ENCODE measurements around the gene IL1RL1. TPM values are rescaled to one million over a fixed set of nuclear protein-coding genes. Genes with fewer than 3 reads are reported as not detected.

IL1RL1 gene
- total and polyA plus RNA-seq, 2 experiments from 2014 or later = 6.0 to 13.1 TPM

GRCh38 chr2:102335871-102336366 lies 24.6 kb downstream of the IL1RL1 start:
- Histone ChIP-seq H3K4me3 (no peak overlapping the region), H3K9me2 (replicated peaks; ENCODE audit: insufficient read depth) (no peaks in the 10 kb centered on the region), H4K20me1 (ENCODE audit: insufficient read depth, poor library complexity, severe bottlenecking) (no peaks in the 10 kb centered on the region), H3K4me1 (ENCODE audit: insufficient read depth) (no peaks in the 10 kb centered on the region), H3K4me2 (no peak overlapping the region), H2AFZ (no peak overlapping the region), H3K9me3 (ENCODE audit: low read depth) (no peaks in the 10 kb centered on the region), H3K27ac (no peak overlapping the region), H3K36me3 (replicated peaks; ENCODE audit: insufficient read depth, low read depth) (no peaks in the 10 kb centered on the region), H3K79me2 (no peaks in the 10 kb centered on the region), H3K27me3 (no peaks in the 10 kb centered on the region)
- no peak for DNase-seq (ENCODE audit: low spot score)
- 22% methylated on average over 8 of the region's 8 CpGs for WGBS (ENCODE audit: low lambda C conversion rate, missing lambda C conversion rate)
- TF ChIP-seq CTCF (IDR thresholded peaks at IDR 0.05; ENCODE audit: poor library complexity) = no peak
- TF ChIP-seq EZH2 (IDR thresholded peaks at IDR 0.05; ENCODE audit: borderline replicate concordance) = no peak
- TF ChIP-seq EZH2phosphoT487 (IDR thresholded peaks at IDR 0.05; ENCODE audit: low read depth, severe bottlenecking, unreplicated experiment) = no peak

- Histone ChIP-seq H3K27ac (no peak overlapping the region), H3K4me2 (no peak overlapping the region)
Measured at GRCh38 chr2:102336502-102336945, 25.2 kb downstream of the IL1RL1 start.

DNA sequence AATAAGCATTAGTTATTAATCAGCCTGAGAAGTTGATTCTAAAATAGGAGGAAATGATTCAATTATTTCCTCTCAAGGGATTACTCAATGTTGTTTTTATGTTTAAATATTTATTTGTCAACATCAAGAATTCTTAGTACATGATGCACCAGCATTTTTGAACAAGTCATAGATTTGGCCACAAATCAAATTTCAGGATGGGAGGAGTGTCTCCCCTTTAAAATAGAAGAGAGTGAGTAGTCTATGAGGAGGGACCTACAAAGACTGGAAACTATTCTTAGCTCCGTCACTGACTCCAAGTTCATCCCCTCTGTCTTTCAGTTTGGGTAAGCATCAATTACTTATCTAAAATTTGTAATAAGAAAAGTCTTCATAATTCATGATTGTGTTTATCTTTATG lies 25.6 kb downstream of the IL1RL1 start:
- Histone ChIP-seq H2AFZ (no peak overlapping the region), H3K4me2 (no peak overlapping the region), H3K27ac (no peak overlapping the region), H3K4me3 (no peak overlapping the region), H3K9me2 (replicated peaks; ENCODE audit: insufficient read depth) (no peaks in the 10 kb centered on the region), H3K4me1 (ENCODE audit: insufficient read depth) (no peaks in the 10 kb centered on the region), H3K36me3 (replicated peaks; ENCODE audit: insufficient read depth, low read depth) (no peaks in the 10 kb centered on the region), H3K79me2 (no peaks in the 10 kb centered on the region), H4K20me1 (ENCODE audit: insufficient read depth, poor library complexity, severe bottlenecking) (no peaks in the 10 kb centered on the region), H3K9me3 (ENCODE audit: low read depth) (no peaks in the 10 kb centered on the region), H3K27me3 (no peaks in the 10 kb centered on the region)
- WGBS (ENCODE audit: low lambda C conversion rate, missing lambda C conversion rate) = 82% methylated on average over 1 of the region's 1 CpG
- TF ChIP-seq EZH2phosphoT487 (IDR thresholded peaks at IDR 0.05; ENCODE audit: low read depth, severe bottlenecking, unreplicated experiment) = no peak
- no peak for DNase-seq (ENCODE audit: low spot score)

More at GRCh38 chr2:102336502-102336945, 25.2 kb downstream of the IL1RL1 start:
- Histone ChIP-seq H3K9me2 (replicated peaks; ENCODE audit: insufficient read depth) (no peaks in the 10 kb centered on the region), H3K9me3 (ENCODE audit: low read depth) (no peaks in the 10 kb centered on the region), H3K4me1 (ENCODE audit: insufficient read depth) (no peaks in the 10 kb centered on the region), H3K36me3 (replicated peaks; ENCODE audit: insufficient read depth, low read depth) (no peaks in the 10 kb centered on the region), H3K27me3 (no peaks in the 10 kb centered on the region), H2AFZ (no peak overlapping the region), H4K20me1 (ENCODE audit: insufficient read depth, poor library complexity, severe bottlenecking) (no peaks in the 10 kb centered on the region), H3K4me3 (no peak overlapping the region), H3K79me2 (no peaks in the 10 kb centered on the region)
- WGBS (ENCODE audit: low lambda C conversion rate, missing lambda C conversion rate) = 93% methylated on average over 3 of the region's 3 CpGs
- no peak for TF ChIP-seq EZH2 (IDR thresholded peaks at IDR 0.05; ENCODE audit: borderline replicate concordance)
- TF ChIP-seq EZH2phosphoT487 (IDR thresholded peaks at IDR 0.05; ENCODE audit: low read depth, severe bottlenecking, unreplicated experiment) = no peak
- no peak for TF ChIP-seq CTCF (IDR thresholded peaks at IDR 0.05; ENCODE audit: poor library complexity)
- no peak for DNase-seq (ENCODE audit: low spot score)

GRCh38 chr2:102337481-102338386 lies 26.4 kb downstream of the IL1RL1 start:
- no peaks in the 10 kb centered on the region for H3K9me2 ChIP-seq (replicated peaks; ENCODE audit: insufficient read depth)
- no peaks in the 10 kb centered on the region for H4K20me1 ChIP-seq (ENCODE audit: insufficient read depth, poor library complexity, severe bottlenecking)
- no peaks in the 10 kb centered on the region for H3K9me3 ChIP-seq (ENCODE audit: low read depth)
- TF ChIP-seq CTCF (IDR thresholded peaks at IDR 0.05; ENCODE audit: poor library complexity) (no peak), EZH2phosphoT487 (IDR thresholded peaks at IDR 0.05; ENCODE audit: low read depth, severe bottlenecking, unreplicated experiment) (no peak), EZH2 (IDR thresholded peaks at IDR 0.05; ENCODE audit: borderline replicate concordance) (no peak)
- no peaks in the 10 kb centered on the region for H3K27me3 ChIP-seq
- no peaks in the 10 kb centered on the region for H3K79me2 ChIP-seq
- H3K4me3 ChIP-seq = no peak overlapping the region
- H3K27ac ChIP-seq = no peak overlapping the region
- no peak for DNase-seq (ENCODE audit: low spot score)
- no peak overlapping the region for H3K4me2 ChIP-seq
- no peaks in the 10 kb centered on the region for H3K4me1 ChIP-seq (ENCODE audit: insufficient read depth)
- 72% methylated on average over 3 of the region's 3 CpGs for whole genome bisulfite sequencing (ENCODE audit: low lambda C conversion rate, missing lambda C conversion rate)
- H2AFZ ChIP-seq = no peak overlapping the region
- no peaks in the 10 kb centered on the region for H3K36me3 ChIP-seq (replicated peaks; ENCODE audit: insufficient read depth, low read depth)
